ENCODE measurements around the gene DLG1.

The DLG1 gene

GRCh38 chr3:197325773-197326172 lies 27.4 kb upstream of the DLG1 start:
- in situ Hi-C loops (cut with HindIII; ENCODE audit: low sequenced_read_pairs) = no loop called here
- H3K4me3 ChIP-seq (ENCODE audit: low read depth, low read length) = no peak overlapping the region

GRCh38 chr3:197322149-197322548 lies 23.7 kb upstream of the DLG1 start:
- TF ChIP-seq CTCF (IDR thresholded peaks at IDR 0.05; ENCODE audit: low read depth, low read length, missing control alignments) = no peak
- DNase-seq (ENCODE audit: low read depth) = no peak
- no peak overlapping the region for H3K4me3 ChIP-seq (ENCODE audit: low read depth, low read length)
- in situ Hi-C loops (cut with HindIII; ENCODE audit: low sequenced_read_pairs) = no loop called here

More at GRCh38 chr3:197325773-197326172, 27.4 kb upstream of the DLG1 start:
- no peak for TF ChIP-seq CTCF (IDR thresholded peaks at IDR 0.05; ENCODE audit: low read depth, low read length, missing control alignments)
- no peak for DNase-seq (ENCODE audit: low read depth)

- no peak for TF ChIP-seq CTCF (IDR thresholded peaks at IDR 0.05; ENCODE audit: low read depth, low read length, missing control alignments)
- no peak for DNase-seq (ENCODE audit: low read depth)
- H3K4me3 ChIP-seq (ENCODE audit: low read depth, low read length) = no peak overlapping the region
- in situ Hi-C loops (cut with HindIII; ENCODE audit: low sequenced_read_pairs) = no loop called here
These were observed 22.2 kb upstream of the DLG1 start for GRCh38 chr3:197320582-197320981.

- TF ChIP-seq CTCF (IDR thresholded peaks at IDR 0.05; ENCODE audit: low read depth, low read length, missing control alignments) = no peak
- H3K4me3 ChIP-seq (ENCODE audit: low read depth, low read length) = no peak overlapping the region
- in situ Hi-C loops (cut with HindIII; ENCODE audit: low sequenced_read_pairs) = no loop called here
- DNase-seq (ENCODE audit: low read depth) = peak; percentile 94
These were observed 19.0 kb upstream of the DLG1 start for GRCh38 chr3:197317250-197317963.

- no peak overlapping the region for H3K4me3 ChIP-seq (ENCODE audit: low read depth, low read length)
- TF ChIP-seq CTCF (IDR thresholded peaks at IDR 0.05; ENCODE audit: low read depth, low read length, missing control alignments) = no peak
- in situ Hi-C loops (cut with HindIII; ENCODE audit: low sequenced_read_pairs) = no loop called here
- no peak for DNase-seq (ENCODE audit: low read depth)
These were observed 14.0 kb upstream of the DLG1 start for GRCh38 chr3:197312431-197312830.

- no peak for TF ChIP-seq CTCF (IDR thresholded peaks at IDR 0.05; ENCODE audit: low read depth, low read length, missing control alignments)
- no peak overlapping the region for H3K4me3 ChIP-seq (ENCODE audit: low read depth, low read length)
- no peak for DNase-seq (ENCODE audit: low read depth)
- in situ Hi-C loops (cut with HindIII; ENCODE audit: low sequenced_read_pairs) = no loop called here
These were observed 13.2 kb upstream of the DLG1 start for GRCh38 chr3:197311591-197311990.
